ENCODE measurements around the gene SAMD11.

- no peak for TF ChIP-seq CTCF (IDR thresholded peaks at IDR 0.05 in 8 of 11, conservative IDR thresholded peaks at IDR 0.05 in 3 of 11)
- no peak for TF ChIP-seq POLR2A (IDR thresholded peaks at IDR 0.05)
Measured at GRCh38 chr1:925561-926421, 2.1 kb downstream of the SAMD11 start.

All from spleen (tissue), 7 donors.